Erythroblast (primary cell): ENCODE data around the gene ANKRD16.
"Not testable (repeated sequence)": the region's sequence is repeated elsewhere in the genome, so short reads cannot be mapped to it uniquely, and the experiment has no call there.

Experiments used
- DNase-seq, 2 experiments: peaks; one replicate each; lab custom pipeline; 2025; lab: John Stamatoyannopoulos, UW
- GATA1 ChIP-seq: IDR thresholded peaks from 2 replicates; pipeline ENCODE4 v1.6.1; 2011; ENCODE audit warnings: low read depth, mild to moderate bottlenecking, control low read depth, low read length, moderate library complexity
- POLR2A ChIP-seq: IDR thresholded peaks from 2 replicates; pipeline ENCODE4 v1.6.1; 2011; ENCODE audit warnings: mild to moderate bottlenecking, low read length

ANKRD16 gene

GRCh38 chr10:5896208-5897052 is 6.7 kb upstream of the ANKRD16 start:
- TF ChIP-seq POLR2A (no peak), GATA1 (no peak)
- peak; percentile 39 to 47 for DNase-seq

GRCh38 chr10:5895804-5896203 is 6.1 kb upstream of the ANKRD16 start:
- TF ChIP-seq POLR2A = no peak
- TF ChIP-seq GATA1 = no peak
- DNase-seq = peak; percentile 30 to 48

GRCh38 chr10:5895365-5895764 is 5.7 kb upstream of the ANKRD16 start:
- no peak for DNase-seq
- TF ChIP-seq POLR2A = no peak
- no peak for TF ChIP-seq GATA1

GRCh38 chr10:5894873-5895272 is 5.2 kb upstream of the ANKRD16 start:
- peak; percentile 92 to 96 for DNase-seq
- peak; percentile 27 for TF ChIP-seq GATA1
- TF ChIP-seq POLR2A = peak; percentile 60

- DNase-seq = no peak
- TF ChIP-seq GATA1 (no peak), POLR2A (no peak)
Observed at GRCh38 chr10:5894403-5894802, 4.7 kb upstream of the ANKRD16 start.

- TF ChIP-seq POLR2A = no peak
- no peak for TF ChIP-seq GATA1
- DNase-seq = no peak
Observed at GRCh38 chr10:5893321-5893720, 3.6 kb upstream of the ANKRD16 start.

- DNase-seq = no peak
- TF ChIP-seq GATA1 (no peak), POLR2A (no peak)
Observed at GRCh38 chr10:5892007-5892406, 2.3 kb upstream of the ANKRD16 start.

- DNase-seq = peak; percentile 63 to 69
- TF ChIP-seq GATA1 (no peak), POLR2A (no peak)
Observed at GRCh38 chr10:5891009-5891408, 1.3 kb upstream of the ANKRD16 start.

- peak; percentile 64 to 73 for DNase-seq
- TF ChIP-seq POLR2A = no peak
- TF ChIP-seq GATA1 = no peak
Observed at GRCh38 chr10:5890452-5890915, 791 bp upstream of the ANKRD16 start.

- DNase-seq = peak; percentile 69 to 72
- TF ChIP-seq POLR2A (no peak), GATA1 (no peak)
Observed at GRCh38 chr10:5888843-5889623, 660 bp downstream of the ANKRD16 start.

GRCh38 chr10:5888351-5888750 is 1.3 kb downstream of the ANKRD16 start:
- peak; percentile 43 to 51 for DNase-seq
- no peak for TF ChIP-seq POLR2A
- no peak for TF ChIP-seq GATA1

GRCh38 chr10:5887641-5888040 is 2.1 kb downstream of the ANKRD16 start:
- DNase-seq = no peak
- TF ChIP-seq GATA1 (no peak), POLR2A (no peak)

GRCh38 chr10:5887029-5887428 is 2.7 kb downstream of the ANKRD16 start:
- no peak for DNase-seq
- TF ChIP-seq GATA1 (no peak), POLR2A (no peak)

GRCh38 chr10:5885619-5886018 is 4.1 kb downstream of the ANKRD16 start:
- TF ChIP-seq POLR2A = no peak
- TF ChIP-seq GATA1 = no peak
- DNase-seq = no peak

- no peak for DNase-seq
- no peak for TF ChIP-seq GATA1
- no peak for TF ChIP-seq POLR2A
Observed at GRCh38 chr10:5882961-5883360, 6.7 kb downstream of the ANKRD16 start.

GRCh38 chr10:5877041-5877440 is 12.7 kb downstream of the ANKRD16 start:
- DNase-seq = not testable (repeated sequence)
